GM21528 (cell line): ENCODE data around the gene SETD2.
"Not testable (repeated sequence)": the region's sequence is repeated elsewhere in the genome, so short reads cannot be mapped to it uniquely, and the experiment has no call there.

ENCODE experiments used
- ATAC-seq: cut with Tn5 transposase; IDR thresholded peaks from one replicate; pipeline ENCODE4 v1.9.1; 2021; ENCODE audit warnings: mild to moderate bottlenecking, moderate library complexity; ENCODE audit not compliant: unreplicated experiment, low FRiP score

SETD2 gene

DNA sequence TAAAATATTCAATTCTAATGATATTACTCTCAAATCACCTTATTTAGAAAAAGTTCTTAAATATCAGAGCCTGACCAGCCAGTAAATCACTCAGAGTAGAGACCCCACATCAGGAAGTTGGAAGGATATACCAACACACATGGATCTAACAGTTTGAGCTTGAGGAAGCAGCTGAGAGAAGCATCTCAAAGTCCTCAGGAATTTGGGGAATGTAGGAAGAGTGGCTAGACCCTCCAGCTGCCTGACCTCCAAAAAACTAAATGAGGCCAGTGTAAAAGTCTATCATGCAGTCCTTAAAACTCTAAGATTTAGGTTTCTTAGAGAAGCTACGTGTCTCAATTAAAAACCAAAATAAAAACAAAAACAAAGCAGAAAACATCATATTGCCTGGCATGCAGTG is 55.4 kb downstream of the SETD2 start:
- no peak for ATAC-seq

DNA sequence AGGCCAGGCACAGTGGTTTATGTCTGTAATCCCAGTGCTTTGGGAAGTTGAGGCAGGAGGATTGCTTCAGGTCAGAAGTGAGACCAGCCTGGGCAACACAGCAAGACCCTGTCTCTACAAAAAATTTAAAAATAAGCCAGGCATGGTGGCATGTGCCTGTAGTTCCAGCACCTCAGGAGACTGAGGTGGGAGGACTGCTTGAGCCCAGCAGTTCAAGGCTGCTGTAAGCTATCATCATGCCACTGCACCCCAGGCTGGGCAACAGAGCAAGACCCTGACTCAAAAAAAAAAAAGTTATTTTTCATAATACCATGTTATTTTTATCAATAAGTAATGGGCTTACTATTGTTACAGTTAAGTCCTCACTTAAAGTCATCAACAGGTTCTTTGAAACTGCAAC is 59.7 kb downstream of the SETD2 start:
- no peak for ATAC-seq

DNA sequence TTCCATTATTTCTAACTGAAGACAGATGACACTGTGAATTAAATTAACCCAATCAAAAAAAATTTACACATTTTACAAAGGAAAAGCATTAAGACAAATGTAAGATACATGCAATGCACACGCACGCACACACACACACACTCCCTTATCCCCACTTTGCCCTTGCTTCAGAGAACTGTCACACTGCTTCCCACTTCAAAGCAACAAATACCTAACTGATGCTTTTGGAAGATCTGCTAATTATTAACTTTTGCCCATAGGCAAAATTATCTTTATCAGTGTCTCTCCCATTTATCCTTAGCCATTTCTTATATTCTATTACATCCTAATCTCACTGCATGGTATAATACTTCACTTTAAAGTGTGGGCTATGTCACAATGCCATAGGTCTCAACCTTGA is 60.3 kb downstream of the SETD2 start:
- ATAC-seq, result no peak

DNA sequence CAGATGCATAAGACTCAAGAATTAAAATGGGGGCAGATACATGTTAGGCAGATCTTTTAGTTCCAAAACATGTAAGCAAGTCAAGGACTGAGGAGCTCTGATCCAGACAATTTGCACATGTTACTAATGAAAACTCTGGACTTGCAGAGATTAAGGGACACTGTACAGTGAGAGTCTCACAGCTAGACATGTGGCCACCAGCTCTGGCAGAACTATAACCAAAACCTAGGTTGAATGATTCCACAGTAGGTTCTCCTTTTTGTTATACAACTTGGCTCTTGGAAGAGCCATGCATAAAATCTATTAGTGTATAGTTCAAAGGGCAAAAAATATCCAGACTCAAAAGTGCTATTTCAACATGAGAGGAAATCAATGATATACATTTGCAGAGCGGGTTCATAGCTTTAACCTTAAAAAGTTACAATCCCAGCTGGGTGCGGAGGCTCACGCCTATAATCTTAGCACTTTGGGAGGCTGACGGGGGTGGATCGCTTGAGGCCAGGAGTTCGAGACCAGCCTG is 61.8 kb downstream of the SETD2 start:
- no peak for ATAC-seq

DNA sequence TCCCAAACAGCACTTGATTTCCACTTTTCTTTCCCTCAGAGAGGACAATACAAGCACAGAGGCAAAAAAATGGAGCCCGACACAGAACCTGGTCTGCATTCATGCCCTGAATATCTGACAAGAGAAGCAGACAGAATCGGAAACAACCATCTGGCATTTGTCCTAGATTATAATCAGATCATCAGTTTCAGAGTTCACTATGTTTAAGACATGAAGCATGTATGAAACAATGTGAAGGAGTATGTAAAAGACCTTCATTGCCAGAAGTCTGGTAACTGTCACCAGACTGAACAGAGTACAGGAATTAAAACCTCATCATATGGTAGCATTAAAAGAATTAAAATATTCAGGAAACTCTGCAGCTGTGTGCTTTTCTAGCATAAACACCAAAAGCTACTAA is 65.0 kb downstream of the SETD2 start:
- ATAC-seq, result no peak

DNA sequence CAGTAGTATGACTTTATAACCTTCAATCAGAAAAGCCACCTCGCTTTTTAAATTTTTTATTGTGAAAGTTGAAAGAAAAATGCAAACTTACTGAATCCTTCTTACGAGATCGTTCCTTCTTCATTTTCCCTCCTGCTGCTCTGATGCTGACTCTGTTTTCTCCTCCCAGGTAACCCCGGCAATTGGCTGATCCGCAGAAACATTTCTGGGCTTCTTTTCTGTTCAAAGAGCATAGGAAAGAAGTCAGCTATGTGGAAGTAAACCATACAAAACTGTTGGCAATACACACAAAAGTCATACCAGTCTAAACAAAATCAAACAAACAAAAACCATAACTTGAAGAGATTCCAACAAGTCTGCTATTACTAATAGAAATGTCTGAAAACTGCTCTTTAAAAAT is 66.0 kb downstream of the SETD2 start:
- ATAC-seq, result no peak

DNA sequence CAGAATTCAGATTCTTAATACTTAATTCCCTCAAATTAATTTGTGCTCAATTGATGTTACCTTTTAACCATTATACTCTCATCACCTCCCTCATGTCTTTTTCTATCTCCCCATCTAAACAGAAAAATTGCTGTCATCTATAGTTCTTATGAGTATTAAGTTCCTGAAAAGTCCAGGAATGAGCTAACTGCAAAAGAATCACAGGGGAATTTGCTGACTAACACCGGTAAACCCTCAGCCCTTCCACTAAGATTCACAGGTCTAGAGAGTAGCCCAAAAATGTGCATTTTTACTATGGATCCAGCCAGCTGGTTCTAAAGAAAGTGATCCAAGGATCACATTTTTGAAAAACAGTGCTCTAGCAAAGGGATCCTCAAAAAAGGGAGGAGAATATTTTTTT is 67.0 kb downstream of the SETD2 start:
- no peak for ATAC-seq

DNA sequence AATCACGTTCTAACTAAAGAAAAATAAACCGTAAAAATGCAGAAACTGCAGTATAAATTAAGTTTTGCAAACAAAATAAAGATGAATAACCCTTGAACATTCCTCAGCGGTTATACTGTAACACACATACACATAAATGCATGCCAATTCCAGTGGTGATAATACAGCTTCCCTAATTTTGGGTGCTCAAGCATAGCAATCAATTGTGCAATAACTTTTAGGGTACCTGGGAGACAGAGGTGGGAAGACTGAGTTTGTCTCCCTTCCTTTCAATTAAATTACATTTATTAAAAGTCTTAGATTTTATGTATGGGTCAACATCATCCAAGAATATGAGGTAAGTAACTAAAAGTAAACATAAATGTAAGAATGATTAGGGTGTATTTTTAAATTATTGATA is 71.8 kb downstream of the SETD2 start:
- ATAC-seq, result no peak

DNA sequence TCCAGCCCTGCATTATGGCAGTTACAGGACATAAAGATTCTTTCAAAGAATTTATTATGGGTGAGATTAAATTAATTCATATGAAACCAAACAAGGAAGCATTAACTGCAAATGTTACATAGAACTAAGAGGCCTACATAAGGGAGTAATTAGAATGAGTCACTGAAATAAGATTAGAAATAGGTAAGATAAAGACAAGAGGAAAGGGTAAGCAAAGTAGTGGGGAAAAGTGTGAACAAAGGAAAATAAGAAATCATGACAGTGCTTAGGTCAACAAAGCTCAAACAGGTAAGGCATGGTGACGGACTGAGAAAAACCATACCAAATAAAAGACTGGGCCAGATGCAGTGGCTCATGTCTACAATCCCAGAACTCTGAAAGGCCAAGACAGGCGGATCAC is 74.3 kb downstream of the SETD2 start:
- ATAC-seq, result no peak

DNA sequence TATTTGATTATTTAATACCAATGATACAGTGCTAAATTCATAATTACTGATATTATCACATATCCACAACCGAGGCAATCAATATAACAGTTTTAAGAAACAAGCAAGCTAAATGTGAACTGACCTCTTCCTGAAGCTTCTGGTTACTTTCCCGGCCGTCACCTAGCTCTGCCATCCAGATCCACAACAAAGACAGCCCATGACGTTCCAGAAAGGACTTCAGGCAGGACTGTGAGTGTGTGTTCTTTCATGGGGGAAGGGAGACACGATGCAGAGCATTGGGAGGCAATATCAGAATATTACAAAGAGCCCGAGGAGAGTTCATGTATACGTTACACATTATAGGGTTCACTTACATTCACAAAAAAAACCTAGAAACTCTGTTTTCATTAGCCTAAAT is 77.8 kb downstream of the SETD2 start:
- no peak for ATAC-seq

DNA sequence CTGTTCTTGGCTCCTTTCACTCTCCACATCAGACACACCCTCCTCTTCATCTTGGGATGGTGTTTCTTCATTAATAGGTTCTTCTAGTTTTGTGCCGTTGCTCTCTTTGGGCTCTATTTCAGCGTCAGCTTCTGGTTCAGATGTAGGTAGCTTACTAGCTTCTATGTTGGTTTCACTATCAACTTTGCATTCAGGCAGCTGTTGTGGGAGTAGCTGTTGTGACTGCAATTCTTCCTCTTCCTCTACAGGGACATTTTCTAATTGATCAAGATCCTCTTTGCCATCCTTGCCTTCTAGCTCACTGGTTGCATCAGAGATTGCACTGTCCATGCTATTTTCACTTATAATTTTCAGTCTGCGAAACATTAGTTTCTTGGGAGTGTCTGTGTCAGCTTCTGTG is 80.1 kb downstream of the SETD2 start:
- ATAC-seq, result no peak

DNA sequence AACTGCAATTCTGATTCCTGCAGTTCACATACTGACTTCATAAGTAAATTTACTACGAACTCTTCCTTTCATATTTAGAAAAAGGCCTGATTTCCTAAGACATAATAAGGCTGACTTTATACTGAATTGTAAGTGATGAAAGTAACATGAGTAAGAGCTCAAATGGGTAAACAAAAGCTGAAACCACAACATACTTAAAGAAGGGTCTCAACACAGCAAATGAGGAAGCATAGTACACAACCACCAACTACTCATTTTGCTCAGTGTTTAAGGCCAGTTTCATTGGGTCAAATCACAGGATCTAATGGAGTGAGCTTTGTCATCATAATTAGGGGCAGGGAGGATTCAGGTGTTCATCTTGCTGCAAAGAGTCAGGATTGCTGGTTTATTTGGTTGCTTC is 81.4 kb downstream of the SETD2 start:
- no peak for ATAC-seq

DNA sequence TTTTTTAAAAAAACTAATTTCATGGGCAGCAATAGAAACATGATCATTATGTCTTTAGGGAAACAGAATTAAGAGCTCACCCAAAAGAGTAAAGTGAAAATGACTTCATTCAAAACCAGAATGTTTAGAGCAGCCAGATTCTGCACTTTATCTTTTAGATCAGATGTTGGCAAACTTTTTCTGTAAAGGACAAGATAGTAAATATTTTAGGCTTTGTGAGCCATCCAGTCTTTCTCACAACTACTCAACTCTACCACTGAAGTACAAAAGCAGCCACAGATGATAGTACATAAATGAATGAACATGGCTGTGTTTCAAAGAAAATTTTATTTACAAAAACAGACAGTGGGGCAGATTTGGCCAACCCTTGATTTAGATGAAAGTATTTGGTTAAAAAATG is 84.5 kb downstream of the SETD2 start:
- no peak for ATAC-seq

DNA sequence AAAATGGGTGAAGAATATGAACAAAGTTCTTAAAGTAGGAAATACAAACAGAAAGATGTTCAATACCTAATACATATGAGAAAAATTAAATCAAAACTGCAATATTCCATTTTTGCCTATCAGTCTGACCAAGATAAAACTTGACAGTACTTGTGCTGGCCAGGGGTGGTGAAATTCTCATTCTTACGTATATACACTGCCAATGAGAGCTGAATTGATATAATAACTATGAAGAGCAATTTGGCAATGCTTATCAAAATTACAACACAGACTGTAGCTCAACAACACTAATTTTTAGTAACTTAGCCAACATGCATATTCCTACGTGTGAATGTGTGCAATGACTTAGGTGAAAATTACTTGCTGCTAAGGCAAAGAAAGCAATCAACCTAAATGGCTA is 90.2 kb downstream of the SETD2 start:
- ATAC-seq, result no peak

DNA sequence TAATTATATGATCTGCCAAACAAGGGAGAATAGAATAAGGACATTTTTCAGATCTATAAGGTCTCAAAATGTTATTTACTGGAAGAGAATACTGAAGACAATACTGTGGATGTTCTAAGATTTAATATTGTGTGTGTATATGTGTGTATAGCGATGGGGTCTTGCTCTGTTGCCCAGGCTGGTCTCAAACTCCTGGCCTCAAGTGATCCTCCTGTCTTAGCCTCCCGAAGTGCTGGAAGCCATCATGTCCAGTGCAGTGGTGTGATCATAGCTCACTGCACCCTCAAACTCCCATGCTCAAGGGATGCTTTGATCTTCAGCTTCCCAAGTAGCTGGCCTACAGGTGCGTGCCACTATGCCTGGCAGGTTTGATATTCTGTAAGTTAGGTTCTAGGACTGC is 93.1 kb downstream of the SETD2 start:
- no peak for ATAC-seq

DNA sequence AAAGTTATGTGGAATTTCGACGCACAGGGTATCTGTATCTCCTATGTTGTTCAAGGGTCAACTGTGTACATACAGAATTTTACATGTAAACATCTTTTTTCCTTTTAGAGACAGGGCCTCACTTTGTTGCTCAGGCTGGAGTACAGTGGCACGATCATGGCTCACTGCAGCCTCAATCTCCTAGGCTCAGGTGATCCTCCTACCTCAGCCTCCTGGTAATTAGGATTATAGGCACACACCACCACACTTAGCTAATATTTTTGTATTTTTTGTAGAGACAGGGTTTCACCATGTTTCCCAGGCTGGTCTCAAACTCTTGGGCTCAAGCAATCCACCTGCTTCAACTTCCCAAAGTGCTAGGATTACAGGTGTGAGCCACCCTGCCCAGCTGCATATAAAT is 97.7 kb downstream of the SETD2 start:
- not testable (repeated sequence) for ATAC-seq

DNA sequence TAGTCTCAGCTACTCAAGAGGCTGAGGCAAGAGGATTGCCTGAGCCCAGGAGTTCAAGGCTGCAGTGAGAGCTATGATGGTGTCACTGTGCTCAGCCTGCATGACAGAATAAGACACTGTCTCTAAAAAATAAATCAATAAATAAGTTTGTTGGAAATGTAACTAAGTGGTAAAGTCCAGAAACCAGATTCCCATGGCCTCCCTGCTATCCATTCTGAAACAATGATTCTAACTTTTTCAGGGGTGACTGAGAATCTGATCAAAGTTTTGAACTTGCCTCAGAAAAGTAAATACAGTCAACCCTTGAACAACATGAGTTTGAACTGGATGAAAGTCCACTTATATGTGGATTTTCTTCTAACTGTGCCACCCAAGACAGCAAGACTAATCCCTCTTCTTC is 98.2 kb downstream of the SETD2 start:
- no peak for ATAC-seq

DNA sequence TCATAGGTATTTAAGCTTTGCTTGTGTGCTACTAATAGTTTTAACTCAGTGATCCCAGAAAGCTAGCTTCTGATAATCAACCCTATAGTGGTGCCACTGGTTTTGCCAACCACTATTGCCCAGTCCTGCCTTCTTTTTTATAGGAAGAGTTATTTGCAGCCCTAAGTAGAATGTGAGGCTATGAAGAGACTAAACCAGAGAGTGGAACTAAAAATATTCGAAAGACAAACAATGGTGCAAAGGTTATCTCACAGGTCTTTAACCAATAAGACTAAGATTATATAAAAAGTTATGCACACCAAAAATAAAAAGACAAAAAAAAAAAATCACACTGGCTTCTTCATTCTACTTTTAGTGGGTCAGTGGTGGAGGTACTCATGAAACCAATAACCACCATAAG is 98.9 kb downstream of the SETD2 start:
- no peak for ATAC-seq

DNA sequence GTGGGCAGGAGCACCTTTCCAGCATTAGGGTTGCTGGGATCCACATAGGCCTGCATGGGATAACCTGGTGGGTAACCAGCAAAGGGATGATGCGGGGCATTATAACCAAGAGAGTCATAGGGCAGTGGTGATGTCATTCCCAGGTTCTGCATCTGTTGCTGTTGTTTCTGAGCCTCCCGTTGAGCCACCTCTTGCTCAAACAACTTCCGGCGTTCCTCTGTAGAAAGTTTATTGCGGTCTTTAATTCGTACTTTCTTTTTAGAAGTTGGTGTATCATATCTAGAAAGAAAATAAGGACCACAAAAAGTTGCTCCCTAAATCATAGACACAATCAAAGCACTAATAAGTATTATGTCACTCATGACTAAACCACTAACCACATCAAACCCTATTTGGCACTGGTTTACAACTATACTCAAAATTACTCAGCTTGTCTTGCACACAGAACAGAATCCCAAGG is 106.7 kb downstream of the SETD2 start:
- ATAC-seq, result no peak

DNA sequence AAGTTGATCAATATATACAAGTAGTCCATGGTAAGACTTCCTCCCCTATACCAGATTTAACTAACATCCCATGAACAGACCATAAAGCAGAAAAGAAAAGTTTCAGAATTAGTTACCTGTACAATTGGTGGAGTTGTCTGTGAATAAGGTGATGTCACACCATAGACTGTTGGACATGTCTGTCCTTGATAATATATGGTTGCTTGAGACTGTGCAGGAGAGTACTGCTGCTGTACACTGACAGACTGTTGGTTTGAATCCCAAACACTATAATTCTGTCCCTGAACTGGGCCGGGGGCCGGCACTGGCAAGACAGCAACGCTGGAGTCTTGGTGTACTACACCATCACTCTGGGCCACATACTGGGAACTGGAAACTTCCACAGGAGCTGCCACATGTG is 107.2 kb downstream of the SETD2 start:
- no peak for ATAC-seq

DNA sequence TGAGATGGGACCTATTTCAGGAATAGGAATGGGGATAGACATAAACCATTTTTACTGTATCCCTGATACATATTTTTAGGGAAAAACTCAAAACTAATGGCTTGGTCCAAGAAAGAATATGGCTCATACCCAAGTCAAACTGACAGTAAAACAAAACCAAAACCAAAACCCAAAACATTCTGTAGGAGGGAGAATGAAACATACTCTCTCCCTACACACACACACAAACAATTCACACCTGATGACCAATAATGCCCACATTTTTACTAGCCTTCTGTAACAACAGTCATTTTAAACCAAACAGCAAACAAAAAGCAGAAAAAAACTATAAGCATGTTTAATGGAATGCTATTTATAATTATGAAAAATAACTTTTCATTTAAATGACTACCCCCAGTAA is 109.5 kb downstream of the SETD2 start:
- ATAC-seq, result no peak

DNA sequence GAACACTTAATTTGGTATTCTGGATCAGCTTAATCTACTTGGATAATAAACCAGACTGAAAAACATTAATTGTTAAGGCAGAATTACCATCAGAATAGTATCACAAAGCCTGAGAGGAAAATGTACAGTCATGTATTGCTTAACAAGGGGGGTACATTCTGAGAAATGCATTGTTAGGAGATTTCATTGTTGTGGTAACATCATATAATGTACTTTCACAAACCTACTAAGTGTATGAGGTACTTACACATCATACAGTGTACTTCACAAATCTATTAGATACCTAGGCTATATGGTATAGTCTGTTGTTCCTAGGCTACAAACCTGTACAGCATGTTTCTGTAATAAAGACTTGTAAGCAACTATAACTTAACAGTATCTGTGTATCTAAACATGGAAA is 116.2 kb downstream of the SETD2 start:
- ATAC-seq, result no peak

DNA sequence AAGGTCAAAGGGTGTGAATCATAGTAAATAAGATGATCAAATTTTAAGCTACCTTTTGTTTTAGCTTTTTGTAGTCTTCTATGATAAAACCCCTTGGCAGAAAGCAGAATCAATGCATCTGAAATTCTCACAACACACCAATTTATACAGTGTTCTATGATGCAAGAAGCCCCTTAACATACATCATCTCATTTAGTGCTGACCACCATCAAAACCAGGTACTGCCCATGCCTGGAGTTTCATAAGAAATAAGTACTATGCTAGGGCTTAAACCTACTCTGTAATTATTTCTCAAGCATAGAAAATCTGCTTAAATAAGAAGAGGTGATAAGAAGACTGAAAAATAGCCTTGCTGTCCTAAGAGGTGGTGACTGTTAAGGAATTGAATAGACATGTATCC is 116.8 kb downstream of the SETD2 start:
- no peak for ATAC-seq
